ENCODE data around the gene DNAI4.
"Not testable (repeated sequence)": the region's sequence is repeated elsewhere in the genome, so short reads cannot be mapped to it uniquely, and the experiment has no call there.

Gene DNAI4

GRCh38 chr1:66924756-66925557 is at the start of gene DNAI4, which contains the start of gene MIER1:
Gene DNAI4, minus strand, starts transcription at chr1:66924856. Its CDS starts 25 bp downstream, at chr1:66924831.
Gene MIER1, plus strand, starts transcription at chr1:66924990. Its CDS starts 39 bp downstream, at chr1:66925029.
- peak within 1 kb of the TSS; percentile 92 for H3K4me3 ChIP-seq (ENCODE audit: low read depth, low read length)
- TF ChIP-seq CTCF (conservative IDR thresholded peaks at IDR 0.05; ENCODE audit: low read depth, low read length): peak; percentile 26
- peak; percentile 99 for DNase-seq (ENCODE audit: low read depth)

DNA sequence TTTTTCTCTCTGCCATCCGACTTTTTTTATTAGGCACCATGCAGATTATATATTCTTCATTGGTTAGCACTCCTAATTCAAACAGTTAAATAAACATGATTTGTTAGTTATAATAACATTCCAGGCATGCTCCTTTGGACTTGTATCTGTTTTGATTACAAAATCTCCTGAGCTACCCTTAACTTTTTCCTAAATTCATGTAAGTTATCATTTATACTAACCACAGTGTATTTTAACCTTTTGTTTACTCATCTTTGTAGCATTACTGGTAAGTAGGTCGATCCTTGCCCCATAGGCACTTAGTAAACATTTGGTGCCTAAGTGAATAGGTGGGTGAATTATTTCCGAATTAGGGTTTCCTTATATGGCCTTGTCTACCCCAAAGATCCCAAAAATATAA is 43.9 kb upstream of the DNAI4 start:
- no peak for TF ChIP-seq CTCF (conservative IDR thresholded peaks at IDR 0.05; ENCODE audit: low read depth, low read length)
- peak; percentile 21 for DNase-seq (ENCODE audit: low read depth)
- no peak overlapping the region for H3K4me3 ChIP-seq (ENCODE audit: low read depth, low read length)

DNA sequence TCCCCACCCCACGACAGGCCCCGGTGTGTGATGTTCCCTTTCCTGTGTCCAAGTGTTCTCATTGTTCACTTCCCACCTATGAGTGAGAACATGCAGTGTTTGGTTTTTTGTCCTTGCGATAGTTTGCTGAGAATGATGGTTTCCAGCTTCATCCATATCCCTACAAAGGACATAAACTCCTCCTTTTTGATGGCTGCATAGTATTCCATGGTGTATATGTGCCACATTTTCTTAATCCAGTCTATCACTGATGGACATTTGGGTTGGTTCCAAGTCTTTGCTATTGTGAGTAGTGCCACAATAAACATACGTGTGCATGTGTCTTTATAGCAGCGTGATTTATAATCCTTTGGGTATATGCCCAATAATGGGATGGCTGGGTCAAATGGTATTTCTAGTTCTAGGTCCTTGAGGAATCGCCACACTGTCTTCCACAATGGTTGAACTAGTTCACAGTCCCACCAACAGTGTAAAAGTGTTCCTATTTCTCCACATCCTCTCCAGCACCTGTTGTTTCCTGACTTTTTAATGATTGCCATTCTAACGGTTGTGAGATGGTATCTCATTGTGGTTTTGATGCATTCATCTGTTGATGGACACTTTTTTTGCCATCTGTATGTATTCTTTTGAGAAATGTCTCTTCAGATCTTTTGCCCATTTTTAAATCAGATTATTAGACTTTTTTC is 41.7 kb upstream of the DNAI4 start:
- H3K4me3 ChIP-seq (ENCODE audit: low read depth, low read length); DNase-seq (ENCODE audit: low read depth): not testable (repeated sequence)

GRCh38 chr1:66957938-66958337 is 33.3 kb upstream of the DNAI4 start:
- DNase-seq (ENCODE audit: low read depth): no peak
- TF ChIP-seq CTCF (conservative IDR thresholded peaks at IDR 0.05; ENCODE audit: low read depth, low read length): no peak
- H3K4me3 ChIP-seq (ENCODE audit: low read depth, low read length): no peak overlapping the region

GRCh38 chr1:66954208-66954607 is 29.6 kb upstream of the DNAI4 start:
- no peak for TF ChIP-seq CTCF (conservative IDR thresholded peaks at IDR 0.05; ENCODE audit: low read depth, low read length)
- no peak overlapping the region for H3K4me3 ChIP-seq (ENCODE audit: low read depth, low read length)

DNA sequence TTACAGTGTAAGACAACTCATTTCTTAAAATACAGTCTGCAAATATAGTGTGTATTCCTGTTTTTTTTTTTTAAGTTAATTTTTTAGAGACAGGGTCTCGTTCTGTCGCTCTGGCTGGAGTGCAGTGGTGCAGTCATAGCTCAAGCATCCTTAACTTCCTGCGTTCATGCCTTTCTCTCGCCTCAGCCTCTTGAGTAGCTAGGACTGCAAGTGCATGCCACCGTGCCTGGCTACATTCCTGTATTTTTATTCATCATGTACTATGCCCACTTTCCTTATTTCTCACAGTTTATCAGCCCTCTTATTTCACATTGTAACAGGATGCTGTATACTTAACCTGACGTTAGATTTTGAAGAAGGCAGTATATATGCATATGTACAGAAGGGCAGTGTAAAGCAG is 26.9 kb upstream of the DNAI4 start:
- no peak overlapping the region for H3K4me3 ChIP-seq (ENCODE audit: low read depth, low read length)
- TF ChIP-seq CTCF (conservative IDR thresholded peaks at IDR 0.05; ENCODE audit: low read depth, low read length): no peak
- DNase-seq (ENCODE audit: low read depth): peak; percentile 79

More at GRCh38 chr1:66954208-66954607, 29.6 kb upstream of the DNAI4 start:
- DNase-seq (ENCODE audit: low read depth): no peak

DNA sequence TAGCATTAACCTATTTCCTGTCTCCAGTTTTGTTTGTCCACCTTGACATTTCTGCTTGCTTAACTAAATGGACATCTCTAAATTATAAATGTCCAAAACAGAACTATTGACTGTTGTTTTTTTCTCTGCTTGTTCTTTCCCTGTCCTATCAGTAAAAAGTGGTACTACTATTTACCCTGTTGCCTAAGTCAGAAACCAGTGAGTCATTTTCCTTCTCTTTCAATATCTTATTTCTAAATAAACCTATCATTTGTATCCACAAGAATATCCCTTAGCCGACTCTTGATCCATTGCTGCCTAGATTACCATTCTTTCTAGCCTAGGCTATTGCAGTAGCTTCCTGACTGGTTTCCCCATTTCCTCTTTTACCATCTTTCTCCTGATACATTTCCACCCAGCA is 22.6 kb upstream of the DNAI4 start:
- TF ChIP-seq CTCF (conservative IDR thresholded peaks at IDR 0.05; ENCODE audit: low read depth, low read length): no peak
- H3K4me3 ChIP-seq (ENCODE audit: low read depth, low read length): no peak overlapping the region
- peak; percentile 41 for DNase-seq (ENCODE audit: low read depth)
